ENCODE data around the gene ADAMTS2.

The ADAMTS2 gene

DNA sequence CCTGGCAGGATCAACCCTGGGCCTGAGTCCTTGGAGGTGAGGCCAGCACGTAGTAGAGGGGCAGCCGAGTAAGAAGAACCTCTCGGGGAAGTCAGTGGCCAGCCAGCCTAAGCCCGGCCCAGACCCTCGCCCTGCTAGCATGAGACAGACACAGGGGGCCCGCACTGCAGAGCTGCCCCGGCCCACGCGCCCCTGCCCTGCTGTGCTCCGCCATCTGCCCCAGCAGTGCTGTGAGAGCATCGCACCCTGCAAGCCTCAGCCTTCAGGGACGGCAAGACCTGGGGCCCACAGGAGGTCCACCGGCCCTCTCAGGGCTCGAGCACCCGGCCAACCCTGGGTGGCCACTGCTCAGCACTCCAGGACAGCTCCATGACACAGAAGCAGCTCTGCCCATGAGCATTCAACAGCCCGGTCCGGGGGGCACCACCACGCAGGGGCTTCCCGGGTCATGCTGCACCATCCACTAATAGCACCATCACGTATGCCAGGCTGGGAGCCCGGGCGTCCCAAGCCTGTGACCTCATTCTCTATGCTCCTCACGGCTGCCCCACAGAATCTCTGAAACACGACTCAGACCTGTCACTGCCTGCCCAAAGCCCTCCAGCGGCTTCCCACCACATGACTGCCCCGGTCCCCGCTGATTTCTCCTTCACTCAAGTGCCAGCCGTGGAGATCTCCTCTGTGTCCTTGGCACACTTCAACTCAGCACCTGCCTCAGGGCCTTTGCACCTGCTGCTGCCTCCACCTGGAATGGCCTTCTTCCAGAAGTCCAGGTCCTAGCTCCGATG is 38.1 kb downstream of the ADAMTS2 start:
- TF ChIP-seq, protein P1, sequence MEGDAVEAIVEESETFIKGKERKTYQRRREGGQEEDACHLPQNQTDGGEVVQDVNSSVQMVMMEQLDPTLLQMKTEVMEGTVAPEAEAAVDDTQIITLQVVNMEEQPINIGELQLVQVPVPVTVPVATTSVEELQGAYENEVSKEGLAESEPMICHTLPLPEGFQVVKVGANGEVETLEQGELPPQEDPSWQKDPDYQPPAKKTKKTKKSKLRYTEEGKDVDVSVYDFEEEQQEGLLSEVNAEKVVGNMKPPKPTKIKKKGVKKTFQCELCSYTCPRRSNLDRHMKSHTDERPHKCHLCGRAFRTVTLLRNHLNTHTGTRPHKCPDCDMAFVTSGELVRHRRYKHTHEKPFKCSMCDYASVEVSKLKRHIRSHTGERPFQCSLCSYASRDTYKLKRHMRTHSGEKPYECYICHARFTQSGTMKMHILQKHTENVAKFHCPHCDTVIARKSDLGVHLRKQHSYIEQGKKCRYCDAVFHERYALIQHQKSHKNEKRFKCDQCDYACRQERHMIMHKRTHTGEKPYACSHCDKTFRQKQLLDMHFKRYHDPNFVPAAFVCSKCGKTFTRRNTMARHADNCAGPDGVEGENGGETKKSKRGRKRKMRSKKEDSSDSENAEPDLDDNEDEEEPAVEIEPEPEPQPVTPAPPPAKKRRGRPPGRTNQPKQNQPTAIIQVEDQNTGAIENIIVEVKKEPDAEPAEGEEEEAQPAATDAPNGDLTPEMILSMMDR (IDR thresholded peaks at IDR 0.05; ENCODE audit: low read depth, low read length) = no peak
- DNase-seq (ENCODE audit: extremely low read depth, low read depth) = no peak

- TF ChIP-seq, protein P1 (IDR thresholded peaks at IDR 0.05; ENCODE audit: low read depth, low read length) = no peak
- DNase-seq (ENCODE audit: extremely low read depth, low read depth) = no peak
These were observed 38.9 kb downstream of the ADAMTS2 start for GRCh38 chr5:179306191-179307012.

DNA sequence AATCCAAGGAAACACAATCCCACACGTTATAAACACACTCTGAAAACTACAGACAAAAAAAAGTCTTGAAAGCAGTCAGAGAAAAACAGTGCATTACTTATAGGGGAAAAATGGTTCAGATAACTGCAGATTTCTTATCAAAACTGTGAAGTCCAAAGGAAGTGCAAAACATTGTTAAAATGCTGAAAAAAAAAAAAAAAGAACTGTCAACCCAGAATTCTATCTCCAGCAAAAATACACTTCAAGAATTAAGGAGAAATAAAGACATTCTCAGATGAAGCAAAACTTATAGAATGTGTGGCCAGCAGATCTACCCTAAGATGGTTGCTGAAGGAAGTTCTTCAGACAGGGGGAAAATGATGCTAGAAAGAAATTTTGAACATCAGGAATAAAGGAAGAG is 40.4 kb downstream of the ADAMTS2 start:
- TF ChIP-seq, protein P1 (IDR thresholded peaks at IDR 0.05; ENCODE audit: low read depth, low read length) = no peak
- DNase-seq (ENCODE audit: extremely low read depth, low read depth) = no peak

DNA sequence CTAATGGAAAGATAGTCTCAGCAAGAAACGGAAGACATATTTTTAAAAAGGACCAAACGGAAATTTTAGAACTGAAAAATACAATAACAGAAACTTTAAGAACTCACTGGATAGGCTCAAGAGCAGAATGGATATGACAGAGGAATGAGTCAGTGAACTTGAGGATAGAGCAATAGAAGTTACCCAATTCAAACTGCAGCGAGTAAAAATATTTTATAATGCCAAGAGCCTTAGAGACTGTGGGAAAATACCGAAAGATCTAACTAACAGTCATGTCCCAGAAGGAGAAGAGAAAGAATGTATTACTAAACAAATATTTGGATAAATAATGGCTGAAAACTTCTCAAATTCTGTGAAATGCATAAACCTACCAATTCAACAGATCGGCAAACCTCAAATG is 40.8 kb downstream of the ADAMTS2 start:
- TF ChIP-seq, protein P1 (IDR thresholded peaks at IDR 0.05; ENCODE audit: low read depth, low read length) = no peak
- peak; percentile 83 for DNase-seq (ENCODE audit: extremely low read depth, low read depth)

GRCh38 chr5:179303451-179304200 is 41.6 kb downstream of the ADAMTS2 start:
- TF ChIP-seq, protein P1 (IDR thresholded peaks at IDR 0.05; ENCODE audit: low read depth, low read length) = no peak
- no peak for DNase-seq (ENCODE audit: extremely low read depth, low read depth)

GRCh38 chr5:179302499-179303185 is 42.6 kb downstream of the ADAMTS2 start:
- TF ChIP-seq, protein P1 (IDR thresholded peaks at IDR 0.05; ENCODE audit: low read depth, low read length) = no peak
- no peak for DNase-seq (ENCODE audit: extremely low read depth, low read depth)
